Epithelial cell of proximal tubule (primary cell): ENCODE data around the gene ARHGAP42. TPM values are rescaled to one million over a fixed set of nuclear protein-coding genes. Genes with fewer than 3 reads are reported as not detected.

Experiments used
- DNase-seq: peaks from one replicate; pipeline ENCODE4 v3.0.0-alpha.2; 2011; ENCODE audit warnings: low read depth
- H3K4me3 ChIP-seq: 2 replicates; pipeline ENCODE4 v1.5.1; 2011; ENCODE audit warnings: low read depth, mild to moderate bottlenecking, low read length
- CTCF ChIP-seq: conservative IDR thresholded peaks from 2 replicates; pipeline ENCODE4 v1.5.1; 2012; ENCODE audit warnings: low read depth, mild to moderate bottlenecking, low read length
- total RNA-seq: library from RNA; depleted of rRNA; stranded (reverse); fragments of >200 nt; gene quantifications from 2 replicates; pipeline ENCODE4 v1.2.3, GENCODE V29; 2015

The ARHGAP42 gene
- total RNA-seq, 1 donor from 2014 or later = 8.0 TPM

- no peak for TF ChIP-seq CTCF
- DNase-seq = no peak
- no peak overlapping the region for H3K4me3 ChIP-seq
Observed at GRCh38 chr11:100963375-100963774, 276.3 kb downstream of the ARHGAP42 start.

DNA sequence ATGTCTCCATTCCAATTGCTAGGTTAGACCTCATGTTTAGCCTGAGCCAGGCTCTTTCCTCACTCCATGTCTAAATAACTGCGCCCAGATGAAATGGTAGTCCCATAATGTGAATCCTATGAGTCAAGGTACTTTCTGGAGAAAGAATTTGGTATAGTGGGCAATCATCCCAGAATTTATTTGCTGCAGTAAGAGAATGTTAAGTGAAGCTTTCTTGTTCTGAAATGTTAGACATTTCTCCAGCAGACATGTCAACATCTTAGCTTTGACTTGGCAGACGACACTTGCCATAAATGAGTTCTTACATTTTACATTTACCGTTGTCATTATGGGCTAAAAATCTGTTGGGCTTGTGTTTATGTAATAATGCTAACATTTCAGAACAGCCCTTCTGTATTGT, 277.3 kb downstream of the ARHGAP42 start:
- H3K4me3 ChIP-seq = no peak overlapping the region
- no peak for DNase-seq
- TF ChIP-seq CTCF = no peak

DNA sequence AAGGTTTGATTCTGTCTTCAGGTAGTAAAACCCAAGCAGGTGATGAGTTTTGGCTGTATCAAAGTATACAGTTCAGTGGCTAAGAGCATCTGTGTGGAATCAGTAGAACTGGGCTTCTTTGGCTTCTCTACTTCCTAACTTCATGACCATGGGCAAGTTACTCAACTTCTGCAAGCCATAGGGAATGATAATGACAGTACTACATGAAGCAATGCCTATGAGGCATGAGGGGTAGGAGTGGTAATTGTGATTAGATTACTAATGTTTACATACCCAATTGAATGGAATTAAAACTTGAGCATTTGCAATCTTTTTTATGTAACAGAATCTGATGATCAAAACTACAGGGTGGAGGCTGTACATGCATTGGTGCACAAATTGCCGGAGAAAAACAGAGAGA, 278.3 kb downstream of the ARHGAP42 start:
- no peak for TF ChIP-seq CTCF
- no peak overlapping the region for H3K4me3 ChIP-seq
- no peak for DNase-seq

DNA sequence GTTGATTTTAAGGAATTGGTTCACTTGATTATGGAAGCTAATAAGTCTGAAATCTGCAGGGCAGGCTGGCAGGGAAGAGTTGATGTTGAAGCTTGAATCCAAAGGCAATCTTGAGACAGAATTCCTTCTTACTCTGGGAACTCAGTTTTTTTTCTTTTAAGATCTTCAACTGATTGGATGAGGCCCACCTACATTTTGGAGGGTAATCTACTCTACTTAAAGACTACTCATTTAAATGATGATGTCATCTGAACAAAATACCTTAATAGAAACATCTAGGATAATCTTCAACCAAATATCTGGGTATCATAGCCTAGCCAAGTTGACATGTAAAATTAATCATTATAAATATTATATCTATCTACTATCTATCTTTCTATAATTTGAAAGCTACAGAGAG, 279.3 kb downstream of the ARHGAP42 start:
- TF ChIP-seq CTCF = no peak
- DNase-seq = no peak
- H3K4me3 ChIP-seq = no peak overlapping the region

DNA sequence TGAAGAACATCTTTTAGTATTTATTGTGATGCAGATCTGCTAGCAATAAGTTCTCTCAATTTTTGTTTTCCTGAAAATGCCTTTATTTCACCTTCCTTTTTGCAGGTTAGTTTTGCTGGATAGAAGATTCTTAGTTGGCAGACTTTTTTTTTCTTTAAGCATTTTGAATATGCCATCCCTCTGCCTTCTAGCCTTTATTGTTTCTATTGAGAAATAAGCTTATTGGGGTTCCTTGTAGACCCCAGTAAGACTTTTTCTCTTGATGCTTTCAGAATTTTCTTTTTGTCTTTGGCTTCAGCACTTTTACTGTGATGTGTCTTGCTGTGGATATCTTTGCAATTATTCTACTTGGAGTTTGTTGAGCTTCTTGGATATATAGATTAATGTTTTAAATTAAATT, 281.9 kb downstream of the ARHGAP42 start:
- TF ChIP-seq CTCF = no peak
- H3K4me3 ChIP-seq = no peak overlapping the region
- no peak for DNase-seq

DNA sequence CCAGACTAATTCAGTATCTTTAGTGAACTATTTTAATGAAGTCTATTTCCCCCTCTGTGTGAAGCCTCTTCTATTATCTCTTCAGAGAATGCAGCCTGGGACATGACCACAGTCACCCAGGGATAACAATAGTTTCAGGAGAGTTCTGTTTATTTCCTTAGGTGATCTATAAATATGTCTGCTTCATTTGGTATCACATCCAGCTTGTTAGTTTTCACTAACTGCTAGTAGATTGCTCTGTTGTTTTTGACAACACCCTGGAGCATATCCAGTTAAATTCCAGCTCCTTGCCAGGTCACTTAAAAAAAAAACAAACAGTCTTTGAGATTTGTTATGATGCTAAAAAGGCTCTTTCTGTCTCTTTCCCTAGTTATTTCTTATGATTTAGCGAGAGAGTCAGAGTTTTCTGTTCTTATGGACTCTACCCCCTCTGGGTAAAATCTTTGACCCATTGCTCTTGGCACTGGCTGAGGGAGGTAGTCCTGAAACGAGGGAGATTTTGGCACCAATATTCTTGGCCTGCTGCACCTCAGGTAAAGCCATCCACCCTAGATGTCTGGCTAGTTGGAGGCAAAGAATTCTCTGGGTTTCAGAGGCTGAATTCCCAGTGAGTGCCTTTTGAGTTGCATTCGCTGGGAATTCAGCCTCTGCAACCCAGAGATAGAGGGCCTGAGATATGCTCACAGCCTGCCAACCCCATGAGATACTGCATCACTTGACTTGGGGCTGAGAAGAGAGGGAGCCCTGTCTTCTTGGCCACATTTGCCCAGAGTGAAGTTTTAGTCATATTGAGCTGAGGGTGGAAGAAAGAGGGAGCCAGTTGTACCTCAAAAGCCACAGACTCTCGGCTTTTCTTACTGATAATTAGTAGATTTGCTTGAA, 283.4 kb downstream of the ARHGAP42 start:
- no peak overlapping the region for H3K4me3 ChIP-seq
- TF ChIP-seq CTCF = no peak
- DNase-seq = no peak

DNA sequence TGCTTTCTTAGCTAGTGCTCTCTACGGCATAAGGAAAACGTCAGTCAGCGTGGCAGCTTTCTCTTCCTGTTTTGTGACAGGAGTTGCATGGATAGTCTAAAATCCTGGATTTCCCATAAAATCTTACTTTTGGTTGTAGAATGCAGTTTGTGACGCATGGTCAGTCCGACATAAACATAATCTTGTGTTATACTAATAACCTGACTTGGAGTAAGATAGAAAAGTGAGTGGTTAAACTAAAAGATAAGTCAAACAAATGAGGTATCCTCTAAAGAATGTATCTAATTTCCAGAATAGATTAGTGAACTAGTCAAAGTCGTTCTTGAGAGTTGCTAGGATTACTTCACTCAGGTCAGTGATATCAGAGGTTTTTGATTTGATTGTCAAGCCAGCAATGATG, 285.0 kb downstream of the ARHGAP42 start:
- no peak overlapping the region for H3K4me3 ChIP-seq
- TF ChIP-seq CTCF = no peak
- no peak for DNase-seq
